Progenitor cell of endocrine pancreas (in vitro differentiated cells): ENCODE results near the gene MCM5. TPM values are rescaled to one million over a fixed set of nuclear protein-coding genes. Genes with fewer than 3 reads are reported as not detected.

ENCODE experiments used
- DNase-seq: peaks from one replicate; pipeline ENCODE4 v3.0.0; 2021; ENCODE audit warnings: low spot score; ENCODE audit not compliant: unreplicated experiment
- H3K27ac Mint-ChIP-seq: 2 replicates; pipeline ENCODE4 v1.8.0; 2021; ENCODE audit warnings: mild to moderate bottlenecking, moderate library complexity, mixed read lengths
- H3K27me3 Mint-ChIP-seq: 2 replicates; pipeline ENCODE4 v1.8.0; 2021; ENCODE audit warnings: mixed read lengths
- H3K36me3 Mint-ChIP-seq: 2 replicates; pipeline ENCODE4 v1.8.0; 2022; ENCODE audit warnings: mixed read lengths; ENCODE audit not compliant: insufficient read depth
- H3K4me1 Mint-ChIP-seq: 2 replicates; pipeline ENCODE4 v1.8.0; 2021; ENCODE audit warnings: low read depth, mixed read lengths
- H3K4me3 Mint-ChIP-seq: 2 replicates; pipeline ENCODE4 v1.8.0; 2021; ENCODE audit warnings: low read depth, mild to moderate bottlenecking, moderate library complexity, mixed read lengths
- H3K9me3 Mint-ChIP-seq: 2 replicates; pipeline ENCODE4 v1.8.0; 2021; ENCODE audit warnings: low read depth, mixed read lengths
- total RNA-seq: library from RNA; stranded (reverse); gene quantifications from 2 replicates; pipeline ENCODE4 v1.2.1, GENCODE V29; 2021
- TF ChIP-seq, protein P1 (sequence below): fragments of 200-600 bp; sonication (generic); IDR thresholded peaks from one replicate; pipeline ENCODE4 v1.5.0; 2021; ENCODE audit warnings: antibody characterized with exemption, mild to moderate bottlenecking; ENCODE audit not compliant: unreplicated experiment

The MCM5 gene
- total RNA-seq, 1 donor from 2014 or later: 92.8 TPM

DNA sequence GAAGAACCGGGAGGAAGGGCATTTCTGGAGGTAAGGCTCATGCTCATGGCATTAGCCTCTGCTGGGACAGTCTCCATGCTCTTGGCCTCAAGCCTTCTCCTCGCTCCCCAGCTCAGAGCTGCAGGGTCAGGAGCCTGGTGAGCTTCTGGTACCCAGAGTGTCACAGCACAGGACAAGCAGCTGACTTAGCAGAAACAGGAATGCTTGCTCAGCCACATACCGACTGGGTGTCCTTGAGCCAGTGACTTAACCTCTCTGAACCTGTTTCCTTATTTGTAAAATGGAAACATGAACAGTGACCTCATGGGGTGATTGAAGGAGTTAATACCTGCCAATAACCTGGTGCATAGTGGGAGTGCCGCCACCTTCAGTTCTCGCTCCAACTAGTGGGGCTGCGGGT, 72.5 kb downstream of the MCM5 start:
- Mint-ChIP-seq H3K27me3 (peaks cover 2% of the 10 kb centered on the region), H3K27ac (no peak overlapping the region), H3K36me3 (no peaks in the 10 kb centered on the region), H3K9me3 (peaks cover 12% of the 10 kb centered on the region), H3K4me3 (no peak overlapping the region), H3K4me1 (no peaks in the 10 kb centered on the region)
- TF ChIP-seq, protein P1, sequence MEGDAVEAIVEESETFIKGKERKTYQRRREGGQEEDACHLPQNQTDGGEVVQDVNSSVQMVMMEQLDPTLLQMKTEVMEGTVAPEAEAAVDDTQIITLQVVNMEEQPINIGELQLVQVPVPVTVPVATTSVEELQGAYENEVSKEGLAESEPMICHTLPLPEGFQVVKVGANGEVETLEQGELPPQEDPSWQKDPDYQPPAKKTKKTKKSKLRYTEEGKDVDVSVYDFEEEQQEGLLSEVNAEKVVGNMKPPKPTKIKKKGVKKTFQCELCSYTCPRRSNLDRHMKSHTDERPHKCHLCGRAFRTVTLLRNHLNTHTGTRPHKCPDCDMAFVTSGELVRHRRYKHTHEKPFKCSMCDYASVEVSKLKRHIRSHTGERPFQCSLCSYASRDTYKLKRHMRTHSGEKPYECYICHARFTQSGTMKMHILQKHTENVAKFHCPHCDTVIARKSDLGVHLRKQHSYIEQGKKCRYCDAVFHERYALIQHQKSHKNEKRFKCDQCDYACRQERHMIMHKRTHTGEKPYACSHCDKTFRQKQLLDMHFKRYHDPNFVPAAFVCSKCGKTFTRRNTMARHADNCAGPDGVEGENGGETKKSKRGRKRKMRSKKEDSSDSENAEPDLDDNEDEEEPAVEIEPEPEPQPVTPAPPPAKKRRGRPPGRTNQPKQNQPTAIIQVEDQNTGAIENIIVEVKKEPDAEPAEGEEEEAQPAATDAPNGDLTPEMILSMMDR: no peak
- no peak for DNase-seq

- Mint-ChIP-seq H3K4me1 (no peaks in the 10 kb centered on the region), H3K4me3 (no peak overlapping the region), H3K27me3 (peaks cover 6% of the 10 kb centered on the region), H3K27ac (no peak overlapping the region), H3K36me3 (no peaks in the 10 kb centered on the region), H3K9me3 (peaks cover 12% of the 10 kb centered on the region)
- TF ChIP-seq, protein P1: no peak
- no peak for DNase-seq
Measured at GRCh38 chr22:35473971-35474370, 74.0 kb downstream of the MCM5 start.

Other genes with a start within 250 kb of the MCM5 start
- 23.0 and 25.0 TPM in 2 replicates for gene HMGXB4, start 142.6 kb upstream of the MCM5 start, total RNA-seq
- 38.2 and 45.3 TPM in 2 replicates for gene TOM1, start 100.2 kb upstream of the MCM5 start, total RNA-seq
- 4.3 and 6.4 TPM in 2 replicates for gene HMOX1, start 19.0 kb upstream of the MCM5 start, total RNA-seq
- 0.07 TPM in 1 of 2 replicates, not detected in the other for gene RASD2, start 140.7 kb downstream of the MCM5 start, total RNA-seq
- gene MB, start 217.2 kb downstream of the MCM5 start, total RNA-seq: not detected in 2 replicates
- gene APOL6, start 248.3 kb downstream of the MCM5 start, total RNA-seq: 0.07 TPM in 2 replicates